Mesendoderm (in vitro differentiated cells): ENCODE results near the gene RHNO1.

Source experiments
- DNase-seq: peaks from one replicate; pipeline ENCODE4 v3.0.0; 2013
- H2AK5ac ChIP-seq: 2 replicates; pipeline ENCODE4 v1.6.1; 2013; ENCODE audit warnings: low read length, inconsistent platforms
- H2BK120ac ChIP-seq: 2 replicates; pipeline ENCODE4 v1.6.1; 2013; ENCODE audit warnings: low read depth, mild to moderate bottlenecking, low read length, moderate library complexity, mixed read lengths
- H2BK15ac ChIP-seq: replicated peaks from 2 replicates; pipeline ENCODE4 v1.6.1; 2013; ENCODE audit warnings: low read depth, mild to moderate bottlenecking, moderate library complexity
- H2BK5ac ChIP-seq: 2 replicates; pipeline ENCODE4 v1.6.1; 2013; ENCODE audit warnings: low read length, inconsistent platforms
- H3K18ac ChIP-seq: 2 replicates; pipeline ENCODE4 v1.6.1; 2013; ENCODE audit warnings: mild to moderate bottlenecking, low read length, mixed read lengths
- H3K23ac ChIP-seq: one replicate; pipeline ENCODE4 v1.6.1; 2013; ENCODE audit warnings: low read length
- H3K27ac ChIP-seq: 2 replicates; pipeline ENCODE4 v1.5.1; 2013; ENCODE audit warnings: low read depth, mild to moderate bottlenecking, inconsistent platforms, low read length, moderate library complexity
- H3K27me3 ChIP-seq: 2 replicates; pipeline ENCODE4 v1.6.1; 2013; ENCODE audit warnings: low read length, control low read depth, mild to moderate bottlenecking, inconsistent platforms; ENCODE audit not compliant: insufficient read depth, poor library complexity
- H3K36me3 ChIP-seq: 2 replicates; pipeline ENCODE4 v1.6.1; 2013; ENCODE audit warnings: low read length, inconsistent platforms; ENCODE audit not compliant: control insufficient read depth, insufficient read depth
- H3K4ac ChIP-seq: one replicate; pipeline ENCODE4 v1.6.1; 2013; ENCODE audit warnings: low read depth, mild to moderate bottlenecking, low read length, moderate library complexity
- H3K4me1 ChIP-seq: 2 replicates; pipeline ENCODE4 v1.6.1; 2013; ENCODE audit warnings: low read depth, low read length, inconsistent platforms; ENCODE audit not compliant: control insufficient read depth
- H3K4me2 ChIP-seq: 2 replicates; pipeline ENCODE4 v1.6.1; 2013; ENCODE audit warnings: low read length
- H3K4me3 ChIP-seq: 2 replicates; pipeline ENCODE4 v1.5.1; 2013; ENCODE audit warnings: mild to moderate bottlenecking, low read length
- H3K56ac ChIP-seq: one replicate; pipeline ENCODE4 v1.6.1; 2013; ENCODE audit warnings: low read length
- H3K79me1 ChIP-seq: 2 replicates; pipeline ENCODE4 v1.6.1; 2013; ENCODE audit warnings: low read length, inconsistent platforms
- H3K79me2 ChIP-seq: 2 replicates; pipeline ENCODE4 v1.6.1; 2013; ENCODE audit warnings: mild to moderate bottlenecking, low read length; ENCODE audit not compliant: control insufficient read depth, insufficient read depth
- H3K9ac ChIP-seq: 2 replicates; pipeline ENCODE4 v1.6.1; 2013; ENCODE audit warnings: low read length, inconsistent platforms
- H4K5ac ChIP-seq: one replicate; pipeline ENCODE4 v1.6.1; 2013; ENCODE audit warnings: low read length
- H4K8ac ChIP-seq: one replicate; pipeline ENCODE4 v1.6.1; 2013; ENCODE audit warnings: low read depth, mild to moderate bottlenecking, control low read depth, low read length, moderate library complexity
- WGBS: extraction: QIAGEN DNeasy Blood & Tissue Kit; methylation state at CpG from one replicate; pipeline ENCODE4 v1.1.7; 2013; ENCODE audit warnings: low lambda C conversion rate, missing lambda C conversion rate; ENCODE audit not compliant: insufficient coverage; ENCODE audit errors: extremely low coverage; 5-methylcytosine and 5-hydroxymethylcytosine counted together

RHNO1 gene

GRCh38 chr12:2895511-2895910, 18.5 kb downstream of the RHNO1 start:
- Histone ChIP-seq H3K79me2 (peaks cover 2% of the 10 kb centered on the region), H3K23ac (no peak overlapping the region), H3K4me2 (no peak overlapping the region), H3K4me3 (no peak overlapping the region), H2AK5ac (no peak overlapping the region), H3K9ac (no peak overlapping the region), H3K4me1 (no peaks in the 10 kb centered on the region), H3K27me3 (no peaks in the 10 kb centered on the region), H3K79me1 (peaks cover 3% of the 10 kb centered on the region), H3K56ac (no peak overlapping the region), H4K8ac (no peak overlapping the region), H2BK15ac (no peak overlapping the region), H2BK120ac (no peak overlapping the region), H2BK5ac (no peak overlapping the region), H3K36me3 (no peaks in the 10 kb centered on the region), H4K5ac (no peak overlapping the region), H3K4ac (no peak overlapping the region), H3K27ac (no peak overlapping the region), H3K18ac (no peak overlapping the region)
- DNase-seq: no peak
- WGBS: no CpG with 5 or more reads among the region's 2 CpGs

- H4K5ac ChIP-seq: no peak overlapping the region
- H2BK5ac ChIP-seq: no peak overlapping the region
Observed at GRCh38 chr12:2897418-2897817, 20.4 kb downstream of the RHNO1 start.

GRCh38 chr12:2900642-2901041, 23.6 kb downstream of the RHNO1 start:
- no peaks in the 10 kb centered on the region for H3K27me3 ChIP-seq
- no peak overlapping the region for H4K8ac ChIP-seq
- H3K79me2 ChIP-seq: no peaks in the 10 kb centered on the region
- no peak overlapping the region for H2BK5ac ChIP-seq
- H3K9ac ChIP-seq: no peak overlapping the region
- no peak overlapping the region for H2AK5ac ChIP-seq
- H3K36me3 ChIP-seq: no peaks in the 10 kb centered on the region
- peaks cover 4% of the 10 kb centered on the region for H3K79me1 ChIP-seq
- H2BK15ac ChIP-seq: no peak overlapping the region
- H3K4me2 ChIP-seq: no peak overlapping the region
- H4K5ac ChIP-seq: no peak overlapping the region
- no peak overlapping the region for H3K18ac ChIP-seq
- H3K56ac ChIP-seq: no peak overlapping the region
- no CpG with 5 or more reads among the region's 8 CpGs for WGBS
- no peak overlapping the region for H3K4me3 ChIP-seq
- H3K23ac ChIP-seq: no peak overlapping the region
- no peak overlapping the region for H3K27ac ChIP-seq
- H3K4ac ChIP-seq: no peak overlapping the region
- no peaks in the 10 kb centered on the region for H3K4me1 ChIP-seq
- DNase-seq: no peak
- H2BK120ac ChIP-seq: no peak overlapping the region

More at GRCh38 chr12:2897418-2897817, 20.4 kb downstream of the RHNO1 start:
- H3K4me3 ChIP-seq: no peak overlapping the region
- H2BK15ac ChIP-seq: no peak overlapping the region
- no peak overlapping the region for H3K56ac ChIP-seq
- no CpG with 5 or more reads among the region's 5 CpGs for WGBS
- H3K4me2 ChIP-seq: no peak overlapping the region
- H3K4me1 ChIP-seq: no peaks in the 10 kb centered on the region
- H3K36me3 ChIP-seq: no peaks in the 10 kb centered on the region
- peaks cover 3% of the 10 kb centered on the region for H3K79me1 ChIP-seq
- no peaks in the 10 kb centered on the region for H3K27me3 ChIP-seq
- no peak overlapping the region for H3K18ac ChIP-seq
- H3K4ac ChIP-seq: no peak overlapping the region
- H2BK120ac ChIP-seq: no peak overlapping the region
- no peak for DNase-seq
- no peak overlapping the region for H3K23ac ChIP-seq
- no peak overlapping the region for H3K27ac ChIP-seq
- H2AK5ac ChIP-seq: no peak overlapping the region
- H4K8ac ChIP-seq: no peak overlapping the region
- H3K79me2 ChIP-seq: peaks cover 2% of the 10 kb centered on the region
- H3K9ac ChIP-seq: no peak overlapping the region

- H3K27ac ChIP-seq: no peak overlapping the region
- H3K23ac ChIP-seq: no peak overlapping the region
- H3K4ac ChIP-seq: no peak overlapping the region
- no peak overlapping the region for H3K18ac ChIP-seq
- H4K5ac ChIP-seq: no peak overlapping the region
- H3K56ac ChIP-seq: no peak overlapping the region
- H2BK5ac ChIP-seq: no peak overlapping the region
- H3K4me1 ChIP-seq: no peaks in the 10 kb centered on the region
- no peaks in the 10 kb centered on the region for H3K27me3 ChIP-seq
- no peak overlapping the region for H2AK5ac ChIP-seq
- H4K8ac ChIP-seq: no peak overlapping the region
- no peaks in the 10 kb centered on the region for H3K36me3 ChIP-seq
- H3K79me1 ChIP-seq: peaks cover 4% of the 10 kb centered on the region
- no peak overlapping the region for H3K9ac ChIP-seq
- H3K79me2 ChIP-seq: no peaks in the 10 kb centered on the region
- H3K4me3 ChIP-seq: no peak overlapping the region
- DNase-seq: peak; percentile 75
- no peak overlapping the region for H3K4me2 ChIP-seq
- H2BK15ac ChIP-seq: no peak overlapping the region
- no CpG with 5 or more reads among the region's 4 CpGs for WGBS
- no peak overlapping the region for H2BK120ac ChIP-seq
Observed at GRCh38 chr12:2902272-2902880, 25.4 kb downstream of the RHNO1 start.

- no peak for DNase-seq
- Histone ChIP-seq H4K8ac (no peak overlapping the region), H2BK5ac (no peak overlapping the region), H3K4me2 (no peak overlapping the region), H2AK5ac (no peak overlapping the region), H2BK15ac (no peak overlapping the region), H4K5ac (no peak overlapping the region), H3K23ac (no peak overlapping the region), H3K79me2 (no peaks in the 10 kb centered on the region), H3K4me1 (no peaks in the 10 kb centered on the region), H3K27me3 (no peaks in the 10 kb centered on the region), H2BK120ac (no peak overlapping the region), H3K27ac (no peak overlapping the region), H3K4me3 (no peak overlapping the region), H3K79me1 (peaks cover 2% of the 10 kb centered on the region), H3K9ac (no peak overlapping the region), H3K18ac (no peak overlapping the region), H3K36me3 (no peaks in the 10 kb centered on the region), H3K4ac (no peak overlapping the region), H3K56ac (no peak overlapping the region)
- no CpG with 5 or more reads among the region's 2 CpGs for WGBS
Observed at GRCh38 chr12:2904260-2904659, 27.2 kb downstream of the RHNO1 start.

- Histone ChIP-seq H3K4me3 (no peak overlapping the region), H2BK120ac (no peak overlapping the region), H3K18ac (no peak overlapping the region), H4K8ac (no peak overlapping the region), H3K27me3 (no peaks in the 10 kb centered on the region), H3K4ac (no peak overlapping the region), H2AK5ac (peak overlapping the region; percentile 82), H3K79me1 (no peaks in the 10 kb centered on the region), H3K56ac (peak overlapping the region; percentile 56), H4K5ac (no peak overlapping the region), H3K9ac (no peak overlapping the region), H2BK5ac (peak overlapping the region; percentile 67), H3K4me1 (peaks cover 7% of the 10 kb centered on the region), H3K4me2 (no peak overlapping the region), H3K36me3 (no peaks in the 10 kb centered on the region), H3K27ac (no peak overlapping the region), H2BK15ac (no peak overlapping the region), H3K23ac (no peak overlapping the region), H3K79me2 (no peaks in the 10 kb centered on the region)
- no peak for DNase-seq
- no CpG with 5 or more reads among the region's 3 CpGs for WGBS
Observed at GRCh38 chr12:2912216-2912575, 35.2 kb downstream of the RHNO1 start.
